HEK293 (cell line): ENCODE data around the gene ACAP3.
"Not testable (repeated sequence)": the region's sequence is repeated elsewhere in the genome, so short reads cannot be mapped to it uniquely, and the experiment has no call there.

Experiments used
- ZNF624 ChIP-seq: fragments of 450-650 bp; formaldehyde crosslinking; IDR thresholded peaks from 2 replicates; pipeline ENCODE4 v1.5.1; 2017; ENCODE audit warnings: missing biosample characterization, missing genetic modification characterization
- TF ChIP-seq, protein P1 (sequence below): fragments of 450-650 bp; formaldehyde crosslinking; IDR thresholded peaks from 2 replicates; pipeline ENCODE4 v1.5.1; 2016; ENCODE audit warnings: missing biosample characterization, missing genetic modification characterization

DNA sequence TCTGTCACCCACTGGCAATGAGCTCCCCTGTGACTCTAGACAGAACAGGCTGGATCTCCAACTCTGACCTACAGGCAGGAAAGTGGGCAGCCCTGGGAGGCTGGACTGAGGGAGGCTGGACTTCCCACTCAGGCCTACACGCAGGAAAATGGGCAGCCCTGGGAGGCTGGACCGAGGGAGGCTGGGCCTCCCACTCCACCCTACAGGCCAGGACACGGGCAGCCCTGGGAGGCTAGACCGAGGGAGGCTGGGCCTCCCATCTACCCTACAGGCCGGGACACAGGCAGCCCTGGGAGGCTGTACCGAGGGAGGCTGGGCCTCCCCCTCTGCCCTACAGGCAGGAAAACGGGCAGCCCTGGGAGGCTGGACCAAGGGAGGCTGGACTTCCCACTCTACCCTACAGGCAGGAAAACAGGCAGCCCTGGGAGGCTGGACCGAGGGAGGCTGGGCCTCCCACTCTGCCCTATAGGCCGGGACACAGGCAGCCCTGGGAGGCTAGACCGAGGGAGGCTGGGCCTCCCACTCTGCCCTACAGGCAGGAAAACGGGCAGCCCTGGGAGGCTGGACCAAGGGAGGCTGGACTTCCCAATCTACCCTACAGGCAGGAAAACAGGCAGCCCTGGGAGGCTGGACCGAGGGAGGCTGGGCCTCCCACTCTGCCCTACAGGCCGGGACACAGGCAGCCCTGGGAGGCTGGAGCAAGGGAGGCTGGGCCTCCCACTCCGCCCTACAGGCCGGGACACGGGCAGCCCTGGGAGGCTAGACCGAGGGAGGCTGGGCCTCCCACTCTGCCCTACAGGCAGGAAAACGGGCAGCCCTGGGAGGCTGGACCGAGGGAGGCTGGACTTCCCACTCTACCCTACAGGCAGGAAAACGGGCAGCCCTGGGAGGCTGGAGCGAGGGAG is 59.5 kb downstream of the ACAP3 start:
- TF ChIP-seq, protein P1, sequence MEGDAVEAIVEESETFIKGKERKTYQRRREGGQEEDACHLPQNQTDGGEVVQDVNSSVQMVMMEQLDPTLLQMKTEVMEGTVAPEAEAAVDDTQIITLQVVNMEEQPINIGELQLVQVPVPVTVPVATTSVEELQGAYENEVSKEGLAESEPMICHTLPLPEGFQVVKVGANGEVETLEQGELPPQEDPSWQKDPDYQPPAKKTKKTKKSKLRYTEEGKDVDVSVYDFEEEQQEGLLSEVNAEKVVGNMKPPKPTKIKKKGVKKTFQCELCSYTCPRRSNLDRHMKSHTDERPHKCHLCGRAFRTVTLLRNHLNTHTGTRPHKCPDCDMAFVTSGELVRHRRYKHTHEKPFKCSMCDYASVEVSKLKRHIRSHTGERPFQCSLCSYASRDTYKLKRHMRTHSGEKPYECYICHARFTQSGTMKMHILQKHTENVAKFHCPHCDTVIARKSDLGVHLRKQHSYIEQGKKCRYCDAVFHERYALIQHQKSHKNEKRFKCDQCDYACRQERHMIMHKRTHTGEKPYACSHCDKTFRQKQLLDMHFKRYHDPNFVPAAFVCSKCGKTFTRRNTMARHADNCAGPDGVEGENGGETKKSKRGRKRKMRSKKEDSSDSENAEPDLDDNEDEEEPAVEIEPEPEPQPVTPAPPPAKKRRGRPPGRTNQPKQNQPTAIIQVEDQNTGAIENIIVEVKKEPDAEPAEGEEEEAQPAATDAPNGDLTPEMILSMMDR: not testable (repeated sequence)
- not testable (repeated sequence) for TF ChIP-seq ZNF624
